GM12872 (cell line): Measurements from ENCODE around the gene LRRC7.

Source experiments
- CTCF ChIP-seq: IDR thresholded peaks from 3 replicates; pipeline ENCODE4 v1.5.1; 2011; ENCODE audit warnings: low read depth, mild to moderate bottlenecking, low read length, moderate library complexity; ENCODE audit not compliant: insufficient read depth

LRRC7 gene

DNA sequence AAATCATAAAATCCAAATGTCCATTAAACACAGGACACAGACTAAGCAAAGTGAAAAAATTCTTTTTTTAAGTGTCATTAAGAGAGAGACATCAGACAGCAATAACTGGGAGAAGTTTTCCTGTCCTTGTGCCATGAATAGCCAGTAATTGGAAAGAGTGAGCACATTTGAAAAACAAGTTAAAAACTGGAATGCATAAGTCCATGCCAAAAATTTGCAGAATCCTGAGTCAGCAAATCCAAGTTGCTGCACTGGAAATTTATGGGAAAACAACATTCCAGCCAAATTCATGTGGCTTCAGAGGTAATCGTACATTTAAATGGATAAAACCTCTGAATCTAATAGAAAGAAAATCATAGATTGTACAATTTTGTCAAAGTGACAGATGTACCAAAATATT is 346.3 kb downstream of the LRRC7 start:
- TF ChIP-seq CTCF = no peak

- no peak for TF ChIP-seq CTCF
These were observed 347.4 kb downstream of the LRRC7 start for GRCh38 chr1:69914976-69915765.

DNA sequence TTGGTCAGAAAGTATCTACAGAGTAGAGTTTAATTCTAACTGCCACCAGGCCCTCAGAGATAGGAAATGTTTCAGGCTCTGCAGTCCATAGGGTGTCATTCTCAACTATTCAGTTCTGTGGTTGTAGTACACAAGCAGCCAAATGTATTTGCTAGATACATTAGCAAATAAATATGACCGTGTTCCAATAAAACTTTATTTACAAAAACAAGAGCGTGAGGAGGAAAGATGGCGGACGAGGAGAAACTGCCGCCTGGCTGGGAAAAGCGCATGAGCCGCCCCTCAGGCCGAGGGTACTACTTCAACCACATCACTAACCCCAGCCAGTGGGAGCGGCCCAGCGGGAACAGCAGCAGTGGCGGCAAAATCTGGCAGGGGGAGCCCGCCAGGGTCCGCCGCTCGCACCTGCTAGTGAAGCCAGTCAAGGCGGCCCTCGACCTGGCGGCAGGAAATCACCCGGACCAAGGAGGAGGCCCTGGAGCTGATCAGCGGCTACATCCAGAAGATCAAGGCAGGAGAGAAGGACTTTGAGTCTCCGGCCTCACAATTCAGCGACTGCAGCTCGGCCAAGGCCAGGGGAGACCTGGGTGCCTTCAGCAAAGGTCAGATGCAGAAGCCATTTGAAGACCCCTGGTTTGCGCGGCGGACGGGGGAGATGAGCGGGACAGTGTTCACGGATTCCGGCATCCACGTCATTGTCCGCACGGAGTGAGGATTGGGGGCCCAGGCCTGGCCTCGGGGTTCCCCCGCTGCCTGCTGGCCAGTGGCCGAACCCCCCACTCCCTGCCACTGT is 351.6 kb downstream of the LRRC7 start:
- TF ChIP-seq CTCF = no peak

GRCh38 chr1:69919922-69920273 is 352.2 kb downstream of the LRRC7 start:
- TF ChIP-seq CTCF = no peak

DNA sequence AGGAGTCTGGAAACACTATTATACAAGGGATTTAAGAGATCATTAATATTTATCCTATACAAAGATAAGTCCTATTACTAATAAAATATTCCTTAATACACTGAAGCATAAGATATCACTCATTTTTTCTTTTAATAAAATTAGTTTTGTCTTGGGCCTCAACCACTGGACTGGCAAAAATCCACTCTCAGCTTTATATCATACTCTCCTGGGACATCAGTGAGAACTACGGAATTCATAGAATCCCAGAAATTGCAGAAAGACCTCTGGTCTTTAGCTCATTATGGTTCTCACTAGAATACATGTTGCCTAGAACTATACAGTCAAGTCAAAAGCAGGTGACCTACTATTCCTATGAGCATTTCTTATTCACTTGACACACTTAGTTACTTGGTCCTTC is 352.7 kb downstream of the LRRC7 start:
- no peak for TF ChIP-seq CTCF

GRCh38 chr1:69921486-69921885 is 353.8 kb downstream of the LRRC7 start:
- no peak for TF ChIP-seq CTCF

- TF ChIP-seq CTCF = no peak
These were observed 361.8 kb downstream of the LRRC7 start for GRCh38 chr1:69929308-69930057.
